ENCODE data around the gene ELF3. TPM values are rescaled to one million over a fixed set of nuclear protein-coding genes. Genes with fewer than 3 reads are reported as not detected.

Gene ELF3
- total and polyA plus RNA-seq, 10 of the 15 experiments (the other 5 are each of a cell fraction or from before 2014, with no cell fraction given), result 0.07 to 14.3 (median 0.58) TPM; not detected in 1

GRCh38 chr1:202016022-202016810 lies 5.8 kb downstream of the ELF3 start:
- no peak overlapping the region for H3K4me2 ChIP-seq (ENCODE audit: control insufficient read depth, insufficient read depth)
- no peaks in the 10 kb centered on the region for H4K20me1 ChIP-seq (ENCODE audit: control insufficient read depth, insufficient read depth)
- SMC1A ChIA-PET (ENCODE audit: uncharacterized antibody, unreplicated experiment), result interaction anchor here (0.9 kb wide), 1 partner anchor 78 kb away, joined by 3 read pairs; no protein-coding TSS in a partner anchor
- no peak for ATAC-seq
- POLR2A ChIA-PET, result interaction anchor here (0.6 to 2.0 kb wide), 3 partner anchors 18 to 499 kb away, joined by 3 to 12 read pairs (median 5); no protein-coding TSS in a partner anchor
- no peaks in the 10 kb centered on the region for H3K9me3 ChIP-seq (replicated peaks; ENCODE audit: control insufficient read depth, insufficient read depth, low read length)
- FAIRE-seq, result no peak
- no peak overlapping the region for H3K9ac ChIP-seq (ENCODE audit: control insufficient read depth, insufficient read depth, low read length)
- H3K4me1 ChIP-seq (ENCODE audit: control insufficient read depth, insufficient read depth, low read length), result no peaks in the 10 kb centered on the region
- in situ Hi-C loops (cut with MboI), result no loop called here
- RAD21 ChIA-PET (ENCODE audit: unreplicated experiment), result interaction anchor here (1.6 kb wide), 1 partner anchor 15 kb away, joined by 3 read pairs; no protein-coding TSS in a partner anchor
- 31% methylated on average over 9 of the region's 9 CpGs for WGBS (ENCODE audit: insufficient coverage, insufficient replicate concordance, low lambda C conversion rate, missing lambda C conversion rate)
- CTCF ChIA-PET, result interaction anchor here (0.6 to 1.4 kb wide), 8 partner anchors 9 to 121 kb away, joined by 3 to 7 read pairs (median 4); no protein-coding TSS in a partner anchor
- no peak overlapping the region for H3K27ac ChIP-seq (ENCODE audit: control insufficient read depth, insufficient read depth)
- H3K4me3 ChIP-seq, result no peak overlapping the region
- no TSS peak for BruUV-seq (replicated peaks)
- no peak for DNase-seq (ENCODE audit: low read depth, low spot score)
- no peak overlapping the region for H2AFZ ChIP-seq (ENCODE audit: control insufficient read depth, low read depth, low read length)
- H3K79me2 ChIP-seq (ENCODE audit: control insufficient read depth, insufficient read depth, low read length), result no peaks in the 10 kb centered on the region
- intact Hi-C loops (cut with micrococcal nuclease; ENCODE audit: unreplicated experiment), result no loop called here
- no peaks in the 10 kb centered on the region for H3K36me3 ChIP-seq (ENCODE audit: control insufficient read depth in 2 of 2, insufficient read depth in 2 of 2, low read length in 1 of 2)
- TF ChIP-seq E4F1 (IDR thresholded peaks at IDR 0.05; ENCODE audit: borderline replicate concordance, partially characterized antibody) (no peak), SREBF1 (IDR thresholded peaks at IDR 0.05; ENCODE audit: low read length) (no peak), POLR2A (IDR thresholded peaks at IDR 0.05; ENCODE audit: low read depth, low read length) (no peak), FOXM1 (IDR thresholded peaks at IDR 0.05; ENCODE audit: low read depth, low read length) (no peak), ASH2L (IDR thresholded peaks at IDR 0.05; ENCODE audit: borderline replicate concordance, low read depth) (no peak), FOS (IDR thresholded peaks at IDR 0.05; ENCODE audit: borderline replicate concordance, extremely low read depth, insufficient read length) (no peak), CREM (IDR thresholded peaks at IDR 0.05; ENCODE audit: low read depth) (no peak), PAX8 (IDR thresholded peaks at IDR 0.05) (no peak), ZBED1 (IDR thresholded peaks at IDR 0.05; ENCODE audit: borderline replicate concordance) (no peak), CUX1 (IDR thresholded peaks at IDR 0.05; ENCODE audit: insufficient replicate concordance, low read depth, low read length) (no peak), MYC (IDR thresholded peaks at IDR 0.05; ENCODE audit: insufficient read depth, insufficient read length, insufficient replicate concordance, low read length, severe bottlenecking) (no peak), MYB (IDR thresholded peaks at IDR 0.05; ENCODE audit: borderline replicate concordance, low read depth, low read length) (no peak), MEF2A (IDR thresholded peaks at IDR 0.05; ENCODE audit: insufficient read depth, low read depth, low read length) (no peak), RCOR1 (conservative IDR thresholded peaks at IDR 0.05; ENCODE audit: low read depth, low read length) (no peak)
- no peaks in the 10 kb centered on the region for H3K27me3 ChIP-seq (replicated peaks in 1 of 2; ENCODE audit: control insufficient read depth in 2 of 2, insufficient read depth in 2 of 2, low read length in 1 of 2)
